K562 (cell line): Measurements from ENCODE around the gene MS4A2. TPM values are rescaled to one million over a fixed set of nuclear protein-coding genes. Genes with fewer than 3 reads are reported as not detected.
A peak's percentile ranks its signal among the peaks of the same experiment; 100 is the strongest.

ENCODE experiments used
- ATF3 ChIP-seq, 2 experiments: fragments of 450-650 bp in 1 of 2; sonication (generic) in 1 of 2; formaldehyde crosslinking in 1 of 2; IDR thresholded peaks in 1 of 2; conservative IDR thresholded peaks in 1 of 2; 2 replicates each; pipeline versions ENCODE4 v1.6.1 to v1.8.1; 2016 to 2023; ENCODE audit warnings: mild to moderate bottlenecking in 2 of 2, moderate library complexity in 2 of 2, inconsistent platforms in 1 of 2, missing genetic modification reagents in 1 of 2
- CTCFL ChIP-seq: IDR thresholded peaks from 2 replicates; pipeline ENCODE4 v1.6.1; 2011; ENCODE audit warnings: borderline replicate concordance, low read depth, mild to moderate bottlenecking, moderate library complexity, low read length; ENCODE audit not compliant: insufficient read depth, poor library complexity, severe bottlenecking
- FOXM1 ChIP-seq, 2 experiments: fragments of 450-650 bp in 1 of 2; sonication (generic) in 1 of 2; formaldehyde crosslinking in 1 of 2; IDR thresholded peaks; 2 replicates each; pipeline versions ENCODE4 v1.6.1 to v1.9.0; 2017 to 2022; ENCODE audit warnings: low read depth in 2 of 2, mild to moderate bottlenecking in 2 of 2, missing genetic modification reagents in 1 of 2, moderate library complexity in 1 of 2
- FUS ChIP-seq: fragments of 200-400 bp; formaldehyde crosslinking; optimal IDR thresholded peaks from 2 replicates; pipeline ENCODE3; 2017; ENCODE audit warnings: low read depth, low read length
- ID3 ChIP-seq, 2 experiments: fragments of 250-450 bp in 1 of 2; fragments of 450-650 bp in 1 of 2; sonication (Bioruptor Pico) in 1 of 2; IDR thresholded peaks; 2 replicates each; pipeline versions ENCODE4 v1.6.1 to v1.8.0; 2016 to 2021; ENCODE audit warnings: mild to moderate bottlenecking in 2 of 2, moderate library complexity in 2 of 2, missing compliant biosample characterization in 1 of 2, missing genetic modification characterization in 1 of 2
- NCOA2 ChIP-seq, 2 experiments: fragments of 450-650 bp; IDR thresholded peaks; 2 replicates each; pipeline ENCODE4 v1.6.1; 2018; ENCODE audit warnings: mild to moderate bottlenecking in 2 of 2, moderate library complexity in 1 of 2; ENCODE audit not compliant: partially characterized antibody in 2 of 2
- TFE3 ChIP-seq: fragments of 450-650 bp; formaldehyde crosslinking; IDR thresholded peaks from 2 replicates; pipeline ENCODE4 v1.4.0; 2020; ENCODE audit warnings: mild to moderate bottlenecking, mixed read lengths
- ZBTB5 ChIP-seq: fragments of 450-650 bp; IDR thresholded peaks from 2 replicates; pipeline ENCODE4 v1.6.1; 2017; ENCODE audit warnings: antibody characterized with exemption
- ZNF586 ChIP-seq: fragments of 450-650 bp; formaldehyde crosslinking; conservative IDR thresholded peaks from 2 replicates; pipeline ENCODE4 v1.4.0; 2020; ENCODE audit warnings: mild to moderate bottlenecking, moderate library complexity
- polyA plus RNA-seq, 8 experiments: library from polyadenylated mRNA; depleted of rRNA in 4 of 8; stranded (reverse) in 5 of 8; unstranded in 3 of 8; fragments of >200 nt; fragmentation: Nextera tagmentation in 2 of 8; fragmentation: Illumina TruSeq in 1 of 8; extraction: Ambion mirVana in 2 of 8; extraction: Trizol in 1 of 8; gene quantifications; 2 replicates each; pipeline versions ENCODE4 v1.2.1 to v1.2.3, GENCODE V29; 2011 to 2014; ENCODE audit warnings: inconsistent platforms in 1 of 8, missing spikeins in 1 of 8
- total RNA-seq, 7 experiments: library from RNA; depleted of rRNA in 6 of 7; stranded (reverse); fragments of >200 nt in 6 of 7; fragmentation: Illumina TruSeq in 2 of 7; extraction: Trizol in 2 of 7; gene quantifications; 2 replicates each; pipeline versions ENCODE4 v1.2.1 to v1.2.3, GENCODE V29; 2011 to 2021; ENCODE audit warnings: low replicate concordance in 1 of 7

The MS4A2 gene
- total and polyA plus RNA-seq, 9 of the 15 experiments (the other 6 are each of a cell fraction or from before 2014, with no cell fraction given) = 0.06 to 5.7 (median 0.86) TPM

- TF ChIP-seq ZBTB5 (no peak), NCOA2 (IDR thresholded peaks at IDR 0.05; ENCODE audit: partially characterized antibody in 2 of 2) (no peak), ZNF586 (CRISPR knock-in tag) (no peak), ATF3 (IDR thresholded peaks at IDR 0.05) (peak; percentile 61; the same call in 1 of the 2 replicates), ATF3 (CRISPR knock-in tag; conservative IDR thresholded peaks at IDR 0.05) (no peak), TFE3 (CRISPR knock-in tag) (no peak), ID3 (CRISPR knock-in tag; IDR thresholded peaks at IDR 0.05) (no peak), ID3 (tag; IDR thresholded peaks at IDR 0.05) (no peak), FOXM1 (IDR thresholded peaks at IDR 0.05; ENCODE audit: low read depth) (0 out of 2 replicates have a peak, but pooled peaks have one; percentile 38), FOXM1 (CRISPR knock-in tag; IDR thresholded peaks at IDR 0.05; ENCODE audit: low read depth) (no peak), CTCFL (no peak), FUS (no peak)
Measured at GRCh38 chr11:60056349-60056969, 32.0 kb upstream of the MS4A2 start, which contains the start of gene MS4A3 (continued).
